Erythroblast (primary cell): Measurements from ENCODE around the gene CTIF.

Experiments
- GATA1 ChIP-seq: IDR thresholded peaks from 2 replicates; pipeline ENCODE4 v1.6.1; 2011; ENCODE audit warnings: low read depth, mild to moderate bottlenecking, control low read depth, low read length, moderate library complexity
- POLR2A ChIP-seq: IDR thresholded peaks from 2 replicates; pipeline ENCODE4 v1.6.1; 2011; ENCODE audit warnings: mild to moderate bottlenecking, low read length

DNA sequence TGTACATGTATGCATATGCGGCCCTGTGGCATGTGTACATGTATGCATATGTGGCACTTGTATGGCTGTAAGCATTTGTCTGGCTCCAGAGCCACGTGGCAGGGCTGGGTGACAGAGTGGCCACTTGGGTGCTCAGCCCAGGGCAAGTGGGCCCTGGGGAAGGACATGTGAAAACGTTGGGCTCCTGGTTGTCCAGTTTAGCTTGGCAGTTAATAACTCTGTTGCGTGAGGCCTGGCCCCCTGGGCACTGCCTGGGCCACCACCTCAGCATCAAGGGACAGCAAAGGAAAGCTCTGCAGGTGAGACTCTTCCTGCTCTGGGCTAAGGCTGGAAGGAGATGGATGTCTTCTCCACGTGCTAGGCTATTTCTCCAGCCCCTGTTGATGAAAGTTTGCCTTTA, 119.9 kb downstream of the CTIF start:
- TF ChIP-seq POLR2A: no peak
- no peak for TF ChIP-seq GATA1
